ENCODE results near the gene RETREG2.
A peak's percentile ranks its signal among the peaks of the same experiment; 100 is the strongest.

Gene RETREG2

GRCh38 chr2:219179601-219180465, 1.8 kb downstream of the RETREG2 start:
- Histone ChIP-seq H3K79me1 (replicated peaks; ENCODE audit: low read length, poor library complexity, severe bottlenecking) (peaks cover 34% of the 10 kb centered on the region), H3K23ac (ENCODE audit: low read length in 2 of 2) (no peak overlapping the region), H3K36me3 (ENCODE audit: control insufficient read depth in 1 of 2, insufficient read depth in 2 of 2, low read depth in 1 of 2, low read length in 2 of 2) (peaks cover 46 to 58% of the 10 kb centered on the region in 2 experiments), H2BK120ac (ENCODE audit: low read depth, low read length) (no peak overlapping the region), H2AK5ac (ENCODE audit: low read length, severe bottlenecking) (no peak overlapping the region), H3K27me3 (ENCODE audit: control insufficient read depth in 1 of 2, insufficient read depth in 1 of 2, low read length in 2 of 2) (no peaks in the 10 kb centered on the region), H2AFZ (ENCODE audit: low read depth, low read length) (no peak overlapping the region), H3K4me1 (ENCODE audit: control insufficient read depth, insufficient read depth, low read depth, low read length) (peaks cover 12% of the 10 kb centered on the region), H3K4me3 (ENCODE audit: insufficient read depth in 1 of 2, low read depth in 1 of 2, low read length in 2 of 2) (peak overlapping the region in 1 of 2 experiments; percentile 99), H3K18ac (ENCODE audit: low read depth in 1 of 2, low read length in 2 of 2) (no peak overlapping the region), H2BK15ac (ENCODE audit: low read depth, poor library complexity, severe bottlenecking) (no peak overlapping the region), H3K9ac (ENCODE audit: low read length) (peak overlapping the region; percentile 99), H4K8ac (ENCODE audit: low read length) (no peak overlapping the region), H3K9me3 (ENCODE audit: control insufficient read depth, low read length) (no peaks in the 10 kb centered on the region), H4K91ac (ENCODE audit: low read length) (no peak overlapping the region), H2BK5ac (ENCODE audit: low read depth, low read length, poor library complexity, severe bottlenecking) (no peak overlapping the region), H3K4me2 (ENCODE audit: low read length, poor library complexity, severe bottlenecking) (no peak overlapping the region), H2BK12ac (ENCODE audit: low read length in 2 of 2) (no peak overlapping the region), H3K4ac (ENCODE audit: low read depth in 1 of 2, low read length in 2 of 2) (no peak overlapping the region), H3K27ac (ENCODE audit: low read length, poor library complexity, severe bottlenecking) (no peak overlapping the region), H3K14ac (ENCODE audit: low read length in 2 of 2) (no peak overlapping the region)
- DNase-seq, result no peak
- WGBS, result over 99% methylated on average over 9 of the region's 9 CpGs

GRCh38 chr2:219180961-219181360, 2.9 kb downstream of the RETREG2 start:
- Histone ChIP-seq H2BK120ac (ENCODE audit: low read depth, low read length) (no peak overlapping the region), H4K8ac (ENCODE audit: low read length) (no peak overlapping the region), H2AFZ (ENCODE audit: low read depth, low read length) (no peak overlapping the region), H2BK12ac (ENCODE audit: low read length in 2 of 2) (no peak overlapping the region), H3K79me1 (replicated peaks; ENCODE audit: low read length, poor library complexity, severe bottlenecking) (peaks cover 34% of the 10 kb centered on the region), H2BK5ac (ENCODE audit: low read depth, low read length, poor library complexity, severe bottlenecking) (no peak overlapping the region), H4K91ac (ENCODE audit: low read length) (no peak overlapping the region), H3K4me3 (ENCODE audit: insufficient read depth in 1 of 2, low read depth in 1 of 2, low read length in 2 of 2) (no peak overlapping the region), H3K9ac (ENCODE audit: low read length) (no peak overlapping the region), H3K36me3 (ENCODE audit: control insufficient read depth in 1 of 2, insufficient read depth in 2 of 2, low read depth in 1 of 2, low read length in 2 of 2) (peaks cover 44 to 65% of the 10 kb centered on the region in 2 experiments), H3K4me2 (ENCODE audit: low read length, poor library complexity, severe bottlenecking) (no peak overlapping the region), H3K4me1 (ENCODE audit: control insufficient read depth, insufficient read depth, low read depth, low read length) (peaks cover 9% of the 10 kb centered on the region), H2BK15ac (ENCODE audit: low read depth, poor library complexity, severe bottlenecking) (no peak overlapping the region), H3K4ac (ENCODE audit: low read depth in 1 of 2, low read length in 2 of 2) (peak overlapping the region in 1 of 2 experiments; percentile 6), H3K27ac (ENCODE audit: low read length, poor library complexity, severe bottlenecking) (no peak overlapping the region), H3K9me3 (ENCODE audit: control insufficient read depth, low read length) (no peaks in the 10 kb centered on the region), H3K14ac (ENCODE audit: low read length in 2 of 2) (no peak overlapping the region), H3K27me3 (ENCODE audit: control insufficient read depth in 1 of 2, insufficient read depth in 1 of 2, low read length in 2 of 2) (no peaks in the 10 kb centered on the region), H3K18ac (ENCODE audit: low read depth in 1 of 2, low read length in 2 of 2) (no peak overlapping the region), H3K23ac (ENCODE audit: low read length in 2 of 2) (no peak overlapping the region), H2AK5ac (ENCODE audit: low read length, severe bottlenecking) (no peak overlapping the region)
- no peak for DNase-seq
- WGBS, result 93% methylated on average over 5 of the region's 5 CpGs

- no peaks in the 10 kb centered on the region for H3K9me3 ChIP-seq (ENCODE audit: control insufficient read depth, low read length)
- H2BK5ac ChIP-seq (ENCODE audit: low read depth, low read length, poor library complexity, severe bottlenecking), result no peak overlapping the region
- no peak overlapping the region for H3K14ac ChIP-seq (ENCODE audit: low read length in 2 of 2)
- H3K4me3 ChIP-seq (ENCODE audit: insufficient read depth in 1 of 2, low read depth in 1 of 2, low read length in 2 of 2), result no peak overlapping the region
- DNase-seq, result no peak
- H3K4me1 ChIP-seq (ENCODE audit: control insufficient read depth, insufficient read depth, low read depth, low read length), result peaks cover 8% of the 10 kb centered on the region
- no peak overlapping the region for H3K27ac ChIP-seq (ENCODE audit: low read length, poor library complexity, severe bottlenecking)
- no peaks in the 10 kb centered on the region for H3K27me3 ChIP-seq (ENCODE audit: control insufficient read depth in 1 of 2, insufficient read depth in 1 of 2, low read length in 2 of 2)
- no peak overlapping the region for H3K4ac ChIP-seq (ENCODE audit: low read depth in 1 of 2, low read length in 2 of 2)
- no peak overlapping the region for H3K9ac ChIP-seq (ENCODE audit: low read length)
- peaks cover 34% of the 10 kb centered on the region for H3K79me1 ChIP-seq (replicated peaks; ENCODE audit: low read length, poor library complexity, severe bottlenecking)
- peaks cover 44 to 67% of the 10 kb centered on the region in 2 experiments for H3K36me3 ChIP-seq (ENCODE audit: control insufficient read depth in 1 of 2, insufficient read depth in 2 of 2, low read depth in 1 of 2, low read length in 2 of 2)
- H2AK5ac ChIP-seq (ENCODE audit: low read length, severe bottlenecking), result no peak overlapping the region
- H2BK15ac ChIP-seq (ENCODE audit: low read depth, poor library complexity, severe bottlenecking), result no peak overlapping the region
- H2AFZ ChIP-seq (ENCODE audit: low read depth, low read length), result no peak overlapping the region
- H2BK12ac ChIP-seq (ENCODE audit: low read length in 2 of 2), result no peak overlapping the region
- H3K18ac ChIP-seq (ENCODE audit: low read depth in 1 of 2, low read length in 2 of 2), result no peak overlapping the region
- H4K8ac ChIP-seq (ENCODE audit: low read length), result no peak overlapping the region
- 94% methylated on average over 6 of the region's 6 CpGs for WGBS
- H4K91ac ChIP-seq (ENCODE audit: low read length), result no peak overlapping the region
- no peak overlapping the region for H3K4me2 ChIP-seq (ENCODE audit: low read length, poor library complexity, severe bottlenecking)
- H2BK120ac ChIP-seq (ENCODE audit: low read depth, low read length), result no peak overlapping the region
- no peak overlapping the region for H3K23ac ChIP-seq (ENCODE audit: low read length in 2 of 2)
Measured at GRCh38 chr2:219181531-219181930, 3.5 kb downstream of the RETREG2 start.

GRCh38 chr2:219182331-219183150, 4.5 kb downstream of the RETREG2 start:
- Histone ChIP-seq H3K23ac (ENCODE audit: low read length in 2 of 2) (no peak overlapping the region), H2AFZ (ENCODE audit: low read depth, low read length) (no peak overlapping the region), H3K9me3 (ENCODE audit: control insufficient read depth, low read length) (no peaks in the 10 kb centered on the region), H3K27ac (ENCODE audit: low read length, poor library complexity, severe bottlenecking) (no peak overlapping the region), H3K4ac (ENCODE audit: low read depth in 1 of 2, low read length in 2 of 2) (no peak overlapping the region), H2BK12ac (ENCODE audit: low read length in 2 of 2) (peak overlapping the region in 1 of 2 experiments; percentile 15), H3K79me1 (replicated peaks; ENCODE audit: low read length, poor library complexity, severe bottlenecking) (peaks cover 34% of the 10 kb centered on the region), H3K18ac (ENCODE audit: low read depth in 1 of 2, low read length in 2 of 2) (no peak overlapping the region), H3K4me1 (ENCODE audit: control insufficient read depth, insufficient read depth, low read depth, low read length) (peaks cover 8% of the 10 kb centered on the region), H2BK15ac (ENCODE audit: low read depth, poor library complexity, severe bottlenecking) (peak overlapping the region; percentile 13), H3K14ac (ENCODE audit: low read length in 2 of 2) (no peak overlapping the region), H4K91ac (ENCODE audit: low read length) (no peak overlapping the region), H3K36me3 (ENCODE audit: control insufficient read depth in 1 of 2, insufficient read depth in 2 of 2, low read depth in 1 of 2, low read length in 2 of 2) (peaks cover 44 to 72% of the 10 kb centered on the region in 2 experiments), H3K27me3 (ENCODE audit: control insufficient read depth in 1 of 2, insufficient read depth in 1 of 2, low read length in 2 of 2) (no peaks in the 10 kb centered on the region), H3K9ac (ENCODE audit: low read length) (peak overlapping the region; percentile 1), H2AK5ac (ENCODE audit: low read length, severe bottlenecking) (no peak overlapping the region), H3K4me2 (ENCODE audit: low read length, poor library complexity, severe bottlenecking) (no peak overlapping the region), H3K4me3 (ENCODE audit: insufficient read depth in 1 of 2, low read depth in 1 of 2, low read length in 2 of 2) (no peak overlapping the region), H4K8ac (ENCODE audit: low read length) (no peak overlapping the region), H2BK5ac (ENCODE audit: low read depth, low read length, poor library complexity, severe bottlenecking) (no peak overlapping the region), H2BK120ac (ENCODE audit: low read depth, low read length) (no peak overlapping the region)
- DNase-seq, result no peak
- WGBS, result 97% methylated on average over 5 of the region's 8 CpGs

Data from mesenchymal stem cell (in vitro differentiated cells and primary cell).